Endothelial cell of umbilical vein (primary cell): ENCODE results near the gene GABRA5.

Experiments used
- CTCF ChIP-seq, 2 donors: IDR thresholded peaks; 1 replicate in 1 of 2; 2 replicates in 1 of 2; pipeline ENCODE4 v1.5.1; 2011; ENCODE audit warnings: low read length in 2 of 2, mild to moderate bottlenecking in 2 of 2, moderate library complexity in 2 of 2, control low read depth in 1 of 2, inconsistent platforms in 1 of 2, low read depth in 1 of 2; ENCODE audit not compliant: insufficient read depth in 1 of 2; ENCODE audit errors: extremely low read depth in 1 of 2
- EZH2 ChIP-seq: IDR thresholded peaks from 2 replicates; pipeline ENCODE4 v1.6.1; 2012; ENCODE audit warnings: borderline replicate concordance, low read depth, mild to moderate bottlenecking, moderate library complexity, low read length, inconsistent platforms; ENCODE audit not compliant: severe bottlenecking
- MAX ChIP-seq: IDR thresholded peaks from 2 replicates; pipeline ENCODE4 v1.6.1; 2011; ENCODE audit not compliant: insufficient read depth, insufficient read length
- MYC ChIP-seq: IDR thresholded peaks from one replicate; pipeline ENCODE4 v1.6.1; 2011; ENCODE audit warnings: mild to moderate bottlenecking, low read depth, low read length
- POLR2A ChIP-seq: IDR thresholded peaks from 2 replicates; pipeline ENCODE4 v1.6.1; 2012; ENCODE audit warnings: low read depth, mild to moderate bottlenecking, control low read depth, low read length
- POLR2AphosphoS5 ChIP-seq: IDR thresholded peaks from 2 replicates; pipeline ENCODE4 v1.6.1; 2012; ENCODE audit warnings: low read depth, mild to moderate bottlenecking, control low read depth, low read length, moderate library complexity; ENCODE audit not compliant: insufficient read depth

- no peak for TF ChIP-seq CTCF (IDR thresholded peaks at IDR 0.05; ENCODE audit: extremely low read depth in 1 of 2, insufficient read depth in 1 of 2, low read depth in 1 of 2, low read length in 2 of 2)
- no peak for TF ChIP-seq MAX
- TF ChIP-seq POLR2A: no peak
- no peak for TF ChIP-seq POLR2AphosphoS5
- no peak for TF ChIP-seq EZH2
- no peak for TF ChIP-seq MYC
Measured at GRCh38 chr15:26894181-26894580, 27.3 kb downstream of the GABRA5 start.
